ENCODE measurements around the gene ITGB5. TPM values are rescaled to one million over a fixed set of nuclear protein-coding genes. Genes with fewer than 3 reads are reported as not detected.
"Not testable (repeated sequence)": the region's sequence is repeated elsewhere in the genome, so short reads cannot be mapped to it uniquely, and the experiment has no call there.

ITGB5 gene
- total RNA-seq, 1 donor from 2014 or later, result 141 TPM

GRCh38 chr3:124793054-124793739 lies 94.0 kb downstream of the ITGB5 start:
- peaks cover 3% of the 10 kb centered on the region for H3K36me3 ChIP-seq (ENCODE audit: control insufficient read depth, insufficient read depth, low read length)
- no peaks in the 10 kb centered on the region for H3K27me3 ChIP-seq (ENCODE audit: control insufficient read depth, insufficient read depth, low read length)
- no peak overlapping the region for H3K4me3 ChIP-seq (ENCODE audit: low read depth, low read length)
- peak; percentile 69 for DNase-seq (ENCODE audit: low read depth)
- no peak for TF ChIP-seq CTCF (IDR thresholded peaks at IDR 0.05; ENCODE audit: insufficient read depth, low read length, severe bottlenecking)
- FAIRE-seq, result peak; percentile 72

GRCh38 chr3:124792341-124793040 lies 94.7 kb downstream of the ITGB5 start:
- DNase-seq (ENCODE audit: low read depth), result no peak
- no peaks in the 10 kb centered on the region for H3K27me3 ChIP-seq (ENCODE audit: control insufficient read depth, insufficient read depth, low read length)
- TF ChIP-seq CTCF (IDR thresholded peaks at IDR 0.05; ENCODE audit: insufficient read depth, low read length, severe bottlenecking), result no peak
- H3K4me3 ChIP-seq (ENCODE audit: low read depth, low read length), result no peak overlapping the region
- FAIRE-seq, result no peak
- H3K36me3 ChIP-seq (ENCODE audit: control insufficient read depth, insufficient read depth, low read length), result peaks cover 3% of the 10 kb centered on the region

- no peaks in the 10 kb centered on the region for H3K27me3 ChIP-seq (ENCODE audit: control insufficient read depth, insufficient read depth, low read length)
- no peak for TF ChIP-seq CTCF (IDR thresholded peaks at IDR 0.05; ENCODE audit: insufficient read depth, low read length, severe bottlenecking)
- H3K36me3 ChIP-seq (ENCODE audit: control insufficient read depth, insufficient read depth, low read length), result peaks cover 3% of the 10 kb centered on the region
- no peak overlapping the region for H3K4me3 ChIP-seq (ENCODE audit: low read depth, low read length)
- DNase-seq (ENCODE audit: low read depth) (peak; percentile 65), FAIRE-seq (no peak)
Measured at GRCh38 chr3:124791639-124792151, 95.5 kb downstream of the ITGB5 start.

- FAIRE-seq (no peak), DNase-seq (ENCODE audit: low read depth) (no peak)
- Histone ChIP-seq H3K4me3 (ENCODE audit: low read depth, low read length) (no peak overlapping the region), H3K27me3 (ENCODE audit: control insufficient read depth, insufficient read depth, low read length) (no peaks in the 10 kb centered on the region), H3K36me3 (ENCODE audit: control insufficient read depth, insufficient read depth, low read length) (peaks cover under 1% of the 10 kb centered on the region)
- no peak for TF ChIP-seq CTCF (IDR thresholded peaks at IDR 0.05; ENCODE audit: insufficient read depth, low read length, severe bottlenecking)
Measured at GRCh38 chr3:124791142-124791541, 96.0 kb downstream of the ITGB5 start.

GRCh38 chr3:124789103-124789502 lies 98.1 kb downstream of the ITGB5 start:
- FAIRE-seq; H3K27me3 ChIP-seq (ENCODE audit: control insufficient read depth, insufficient read depth, low read length); H3K4me3 ChIP-seq (ENCODE audit: low read depth, low read length); H3K36me3 ChIP-seq (ENCODE audit: control insufficient read depth, insufficient read depth, low read length); DNase-seq (ENCODE audit: low read depth): not testable (repeated sequence)

- no peak for DNase-seq (ENCODE audit: low read depth)
- no peak for FAIRE-seq
- Histone ChIP-seq H3K4me3 (ENCODE audit: low read depth, low read length) (no peak overlapping the region), H3K27me3 (ENCODE audit: control insufficient read depth, insufficient read depth, low read length) (no peaks in the 10 kb centered on the region), H3K36me3 (ENCODE audit: control insufficient read depth, insufficient read depth, low read length) (no peaks in the 10 kb centered on the region)
- no peak for TF ChIP-seq CTCF (IDR thresholded peaks at IDR 0.05; ENCODE audit: insufficient read depth, low read length, severe bottlenecking)
Measured at GRCh38 chr3:124788254-124788745, 98.9 kb downstream of the ITGB5 start.

Data from bronchial epithelial cell (primary cell).